GM12874 (cell line): ENCODE measurements around the gene MYO1E.

ENCODE experiments used
- CTCF ChIP-seq: IDR thresholded peaks from 2 replicates; pipeline ENCODE4 v1.5.1; 2011; ENCODE audit warnings: low read depth, mild to moderate bottlenecking, control low read depth, low read length, moderate library complexity; ENCODE audit not compliant: insufficient read depth

Gene MYO1E

DNA sequence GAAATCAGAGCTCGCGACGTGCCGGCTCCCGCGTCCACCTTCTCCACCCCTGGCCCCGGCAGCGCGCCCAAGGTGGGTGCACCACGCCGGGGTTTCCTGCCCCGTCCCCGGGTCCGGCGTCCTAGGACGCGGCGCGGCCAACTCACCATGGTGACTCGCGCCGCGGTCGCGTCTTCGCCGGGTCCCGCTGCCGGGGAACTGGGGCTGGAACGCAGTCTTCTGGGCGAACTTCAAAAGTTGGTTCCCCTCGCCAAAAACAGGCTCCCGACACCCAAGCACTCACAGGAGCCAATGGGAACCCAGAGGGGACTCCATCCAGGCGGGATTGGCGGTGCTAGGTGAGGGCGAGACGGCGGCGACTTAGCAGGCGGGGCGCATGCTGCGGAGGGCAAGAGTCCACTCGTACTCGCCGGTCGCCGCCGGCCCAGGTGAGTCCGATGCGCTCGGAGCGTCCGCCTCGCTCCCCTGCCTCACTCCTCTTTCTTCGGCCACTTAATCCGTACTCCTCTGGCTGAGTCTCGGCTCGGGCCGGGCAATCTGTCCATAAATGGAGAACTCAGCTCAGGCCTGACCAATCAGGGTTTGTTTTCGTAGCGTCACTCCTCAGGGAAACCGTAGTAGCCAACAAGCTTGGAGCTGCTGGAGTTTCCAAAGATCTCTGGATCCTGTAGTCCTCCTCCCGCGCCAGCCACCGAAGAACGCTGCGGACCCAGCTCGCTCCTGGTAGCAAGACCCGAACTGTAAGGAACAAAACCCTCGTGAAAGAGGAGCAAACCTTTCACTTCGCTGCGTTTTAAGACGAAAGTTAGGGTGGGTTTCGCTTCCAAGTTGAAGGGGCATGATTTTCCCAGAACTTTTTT, at the start of gene MYO1E:
Gene MYO1E (minus strand): TSS at position 520 of the 860 bp plus-strand sequence. CDS start 371 bp downstream, at position 149.
- no peak for TF ChIP-seq CTCF

DNA sequence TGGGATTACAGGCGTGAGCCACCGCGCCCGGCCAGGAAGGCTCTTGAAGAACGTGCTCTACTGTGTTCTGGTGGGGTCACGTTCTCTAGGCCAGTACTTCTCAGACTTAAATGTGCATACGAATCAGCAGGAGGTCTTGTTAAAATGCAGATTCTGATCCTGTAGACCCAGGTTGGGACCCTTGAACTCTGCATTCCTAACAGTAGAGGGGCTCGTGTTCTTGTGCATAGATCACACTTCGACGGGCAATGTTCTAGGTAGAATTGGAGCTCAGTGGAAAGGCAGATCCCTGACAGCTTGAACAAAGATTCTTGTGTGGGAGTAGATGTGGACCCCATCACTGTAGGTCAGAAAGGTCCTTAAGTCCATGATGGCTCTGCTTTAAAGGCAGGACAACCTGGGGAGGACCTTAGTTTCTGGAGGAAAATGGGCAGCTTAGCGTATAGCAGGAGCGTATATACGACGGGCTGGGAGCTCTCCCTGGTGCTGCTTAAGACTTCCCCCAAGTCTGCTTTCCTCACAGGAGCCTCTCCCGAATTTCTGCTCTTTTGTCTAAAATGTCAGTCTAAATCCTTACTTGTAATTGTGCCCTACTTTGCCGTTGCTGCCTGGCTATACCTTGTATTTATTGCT, 48.4 kb upstream of the MYO1E start:
- no peak for TF ChIP-seq CTCF

DNA sequence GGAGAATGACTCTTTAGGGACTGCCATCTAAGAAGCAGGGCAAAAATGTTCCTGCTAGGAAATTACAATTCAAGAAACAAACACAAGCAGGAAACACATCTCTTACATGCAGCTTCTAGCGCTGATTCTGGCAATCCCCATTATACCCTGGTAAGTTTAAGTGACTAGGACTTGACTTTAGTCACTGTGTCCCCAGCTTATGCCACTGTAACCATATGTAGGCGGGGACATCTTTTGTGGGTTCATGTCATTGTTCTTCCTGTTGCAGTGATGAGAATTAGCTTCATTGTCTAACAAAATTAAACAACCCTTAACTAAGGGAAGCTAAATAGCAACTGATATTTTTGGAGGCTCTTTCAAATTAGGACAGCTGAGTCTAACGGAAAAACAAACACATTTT, 47.4 kb upstream of the MYO1E start:
- no peak for TF ChIP-seq CTCF

- no peak for TF ChIP-seq CTCF
These were observed 46.5 kb upstream of the MYO1E start for GRCh38 chr15:59419170-59419569.

GRCh38 chr15:59416816-59417215, 44.1 kb upstream of the MYO1E start:
- TF ChIP-seq CTCF, result no peak

DNA sequence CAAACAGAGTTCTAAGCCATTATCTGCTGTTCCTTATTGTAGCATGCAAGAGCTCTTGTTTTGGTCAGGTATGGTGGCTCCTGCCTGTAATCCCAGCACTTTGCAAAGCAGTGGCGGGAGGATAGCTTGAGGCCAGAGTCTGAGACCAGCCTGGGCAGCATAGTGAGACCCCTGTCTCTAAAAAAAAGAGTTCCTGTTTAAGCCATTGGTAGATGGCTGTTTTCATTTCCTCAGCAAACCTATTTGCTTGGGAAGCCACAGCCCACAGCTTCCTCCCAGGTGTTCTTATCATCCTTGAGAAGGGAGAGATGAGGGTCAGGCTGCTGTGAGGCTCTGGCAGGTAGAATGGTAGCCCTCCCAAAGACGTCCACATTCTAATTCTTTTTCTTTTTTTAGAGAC, 40.9 kb upstream of the MYO1E start:
- no peak for TF ChIP-seq CTCF

DNA sequence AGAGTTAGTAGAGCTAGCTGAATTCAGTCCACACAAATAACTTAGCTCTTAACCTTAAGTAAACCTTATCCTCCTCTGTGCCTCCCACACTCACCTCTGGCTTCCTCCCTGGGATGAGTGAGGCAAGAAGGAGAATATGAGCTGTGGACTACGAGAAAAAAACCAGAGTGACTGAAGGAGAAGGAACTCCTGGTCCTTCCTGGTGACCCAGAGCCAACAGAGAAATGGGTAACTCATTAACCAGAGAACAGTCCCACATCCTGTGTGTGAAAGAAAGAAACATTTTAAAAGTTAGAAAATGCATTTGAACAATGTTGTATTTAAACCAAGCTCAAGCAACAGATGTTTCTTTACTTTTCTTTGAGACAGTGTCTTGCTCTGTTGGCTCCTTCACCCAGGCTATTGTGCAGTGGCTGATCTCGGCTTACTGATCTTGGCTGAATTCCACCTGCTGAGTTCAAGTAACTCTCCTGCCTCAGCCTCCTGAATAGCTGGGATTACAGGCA, 37.8 kb upstream of the MYO1E start:
- TF ChIP-seq CTCF, result no peak
